ENCODE data around the gene SNX8.
A peak's percentile ranks its signal among the peaks of the same experiment; 100 is the strongest.
"Not testable (repeated sequence)": the region's sequence is repeated elsewhere in the genome, so short reads cannot be mapped to it uniquely, and the experiment has no call there.

Gene SNX8

GRCh38 chr7:2289621-2290020 lies 24.6 kb downstream of the SNX8 start:
- DNase-seq, result no peak

GRCh38 chr7:2289111-2289586 lies 25.1 kb downstream of the SNX8 start:
- DNase-seq, result no peak

- no peak for DNase-seq
Measured at GRCh38 chr7:2288503-2288902, 25.7 kb downstream of the SNX8 start.

- DNase-seq, result no peak
Measured at GRCh38 chr7:2287745-2288144, 26.5 kb downstream of the SNX8 start.

DNA sequence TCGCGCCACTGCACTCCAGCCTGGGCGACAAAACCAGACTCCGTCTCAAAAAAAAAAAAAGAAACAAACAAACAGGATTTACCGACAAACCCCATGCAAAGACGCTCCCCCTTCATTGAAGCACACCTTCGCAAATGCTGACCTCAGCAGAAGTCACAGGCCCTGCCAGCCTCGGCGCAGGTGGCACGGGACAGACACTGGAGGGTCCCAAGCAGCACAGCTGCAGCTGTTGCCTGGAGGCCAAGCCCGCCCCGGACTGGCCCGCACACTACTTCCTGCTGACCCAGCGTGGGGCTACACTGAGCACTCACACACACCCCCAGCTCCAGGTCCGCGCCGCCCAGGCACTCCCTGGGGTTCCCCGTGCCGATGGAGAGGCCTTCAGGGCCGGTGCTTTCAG lies 31.2 kb downstream of the SNX8 start:
- no peak for DNase-seq

GRCh38 chr7:2282185-2282751 lies 32.0 kb downstream of the SNX8 start:
- no peak for DNase-seq

GRCh38 chr7:2281541-2281940 lies 32.7 kb downstream of the SNX8 start:
- no peak for DNase-seq

- DNase-seq, result no peak
Measured at GRCh38 chr7:2280424-2280823, 33.8 kb downstream of the SNX8 start.

GRCh38 chr7:2279896-2280295 lies 34.3 kb downstream of the SNX8 start:
- no peak for DNase-seq

DNA sequence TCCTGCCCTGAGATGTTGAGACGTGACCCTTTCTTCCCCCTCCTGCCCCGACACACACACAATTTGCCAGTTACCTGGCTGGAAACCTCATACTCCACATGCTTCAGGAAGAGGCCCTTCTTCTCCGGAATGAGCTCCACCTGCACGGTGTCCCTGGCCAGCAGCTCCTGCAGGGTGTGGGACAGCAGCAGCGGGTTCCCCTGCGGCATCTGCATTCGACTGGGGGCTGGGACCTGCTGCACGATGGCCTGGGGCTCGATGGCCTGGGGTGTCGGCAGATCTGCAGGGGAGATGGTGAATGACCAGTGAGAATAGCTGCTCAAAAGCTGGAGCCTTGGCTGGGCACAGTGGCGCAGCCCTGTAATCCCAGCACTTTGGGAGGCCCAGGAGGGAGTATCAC lies 36.2 kb downstream of the SNX8 start:
- DNase-seq, result no peak

DNA sequence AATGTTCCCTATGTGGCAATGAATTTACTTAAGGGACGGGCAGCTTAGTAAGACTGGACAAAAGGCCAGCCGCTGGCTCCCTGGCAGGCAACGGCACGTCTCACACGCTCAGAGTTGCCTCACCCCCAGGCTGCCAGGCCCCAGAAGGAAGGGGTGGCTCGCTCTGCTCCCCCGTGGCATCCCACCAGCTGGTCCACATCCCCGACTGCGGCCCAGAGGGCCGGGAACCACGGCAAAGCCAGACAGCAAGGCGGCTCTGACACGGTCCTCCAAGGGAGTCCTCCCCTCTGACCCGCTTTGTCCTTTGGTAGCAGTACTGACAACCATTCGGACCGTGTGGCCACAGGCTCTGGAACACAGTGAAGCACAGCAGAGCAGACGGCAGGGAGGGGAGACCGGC lies 38.1 kb downstream of the SNX8 start:
- DNase-seq, result no peak

- DNase-seq, result no peak
Measured at GRCh38 chr7:2275101-2275500, 39.1 kb downstream of the SNX8 start.

DNA sequence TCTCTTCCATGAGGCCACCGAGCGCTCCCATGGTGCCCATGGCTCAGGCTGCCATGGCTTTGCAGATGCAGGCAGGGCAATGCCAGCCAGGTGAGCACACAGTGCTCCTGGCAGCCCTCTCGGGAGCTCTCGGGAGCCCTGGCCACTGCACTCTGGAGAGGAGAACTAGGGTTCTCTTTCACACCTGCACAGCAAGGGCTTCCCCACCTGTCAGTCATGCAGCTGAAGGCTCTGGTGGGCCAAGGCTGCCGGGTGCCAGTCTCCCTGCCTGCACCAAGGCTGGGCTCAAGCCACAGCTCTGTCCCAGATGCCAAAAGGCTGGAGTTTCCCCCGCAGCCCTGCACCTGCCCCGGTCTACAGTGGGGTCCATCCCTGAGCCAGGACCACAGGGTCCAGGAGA lies 39.6 kb downstream of the SNX8 start:
- DNase-seq, result no peak

DNA sequence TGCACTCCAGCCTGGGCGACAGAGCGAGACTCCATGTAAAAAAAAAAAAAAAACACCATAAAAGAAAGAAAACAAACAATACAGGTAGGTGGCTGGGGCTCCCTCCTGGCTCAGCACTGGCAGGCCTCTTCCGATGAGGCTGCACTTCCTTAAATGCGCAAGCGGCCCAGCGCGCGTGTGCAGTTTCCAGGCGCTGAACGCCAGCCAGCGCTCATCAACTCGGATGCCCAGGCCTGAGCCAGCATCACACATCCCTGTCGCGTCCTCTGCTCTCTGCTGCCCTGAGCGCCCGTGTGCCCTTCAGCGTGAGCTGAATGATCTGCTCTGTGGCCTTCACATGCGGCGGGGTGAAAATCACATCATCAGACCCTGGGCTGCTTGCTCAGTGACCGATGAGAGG lies 40.4 kb downstream of the SNX8 start:
- no peak for DNase-seq

- no peak for DNase-seq
Measured at GRCh38 chr7:2272031-2272430, 42.2 kb downstream of the SNX8 start.

DNA sequence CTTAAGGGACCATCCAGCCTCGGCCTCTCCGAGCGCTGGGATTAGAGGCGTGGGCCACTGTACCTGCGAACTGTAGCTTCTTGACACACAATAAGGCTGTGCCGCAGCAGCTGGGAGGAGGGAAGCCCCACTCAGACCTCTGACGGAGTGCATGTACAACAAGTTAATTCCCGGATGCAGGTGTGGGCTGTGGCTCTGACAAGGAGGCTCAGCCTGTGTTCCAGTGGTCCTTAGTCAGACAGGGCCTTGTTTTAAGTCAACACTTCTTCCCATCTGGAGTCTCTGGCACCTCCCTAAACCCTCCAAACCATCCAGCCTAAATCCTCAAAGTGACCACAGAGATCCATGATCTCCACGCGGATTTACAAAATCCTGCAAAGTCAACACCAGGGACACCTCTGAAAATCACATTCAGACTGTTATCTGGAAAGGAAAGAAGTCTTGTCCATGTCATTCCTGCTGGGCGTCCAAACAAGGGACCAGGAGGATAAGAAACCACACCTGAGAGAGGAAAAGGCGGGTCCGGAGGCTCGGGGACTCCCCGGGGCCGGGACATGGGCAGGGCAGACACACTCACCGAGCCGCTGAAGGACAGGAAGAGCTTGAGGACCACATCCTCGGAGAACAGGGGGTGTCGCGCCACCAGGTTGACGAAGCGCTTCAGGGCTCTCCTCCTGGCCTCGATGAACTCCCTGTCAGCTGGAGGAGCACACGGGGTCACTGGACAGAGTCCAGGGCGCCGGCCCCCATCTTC lies 42.8 kb downstream of the SNX8 start:
- DNase-seq, result no peak

DNA sequence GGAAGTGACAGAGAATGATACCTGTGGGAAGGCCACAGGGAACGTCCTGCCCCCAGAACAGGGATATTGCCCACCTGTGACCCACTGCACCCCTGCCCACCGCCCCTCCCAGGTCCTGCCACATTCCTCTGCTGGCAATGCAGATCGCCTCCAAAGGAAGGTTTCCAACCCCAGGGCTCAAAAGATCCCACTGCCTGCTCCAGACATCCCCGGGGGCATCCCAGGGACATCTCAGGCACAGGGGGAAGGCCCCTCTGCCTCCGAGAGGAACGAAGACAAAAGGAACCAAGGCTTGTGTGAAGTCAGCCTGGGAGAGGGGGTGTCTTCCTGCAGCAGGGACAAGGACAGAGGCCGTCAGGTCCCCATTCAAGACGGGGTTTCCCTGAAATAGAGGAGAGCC lies 43.7 kb downstream of the SNX8 start:
- DNase-seq, result no peak

- DNase-seq, result no peak
Measured at GRCh38 chr7:2269991-2270460, 44.2 kb downstream of the SNX8 start.

DNA sequence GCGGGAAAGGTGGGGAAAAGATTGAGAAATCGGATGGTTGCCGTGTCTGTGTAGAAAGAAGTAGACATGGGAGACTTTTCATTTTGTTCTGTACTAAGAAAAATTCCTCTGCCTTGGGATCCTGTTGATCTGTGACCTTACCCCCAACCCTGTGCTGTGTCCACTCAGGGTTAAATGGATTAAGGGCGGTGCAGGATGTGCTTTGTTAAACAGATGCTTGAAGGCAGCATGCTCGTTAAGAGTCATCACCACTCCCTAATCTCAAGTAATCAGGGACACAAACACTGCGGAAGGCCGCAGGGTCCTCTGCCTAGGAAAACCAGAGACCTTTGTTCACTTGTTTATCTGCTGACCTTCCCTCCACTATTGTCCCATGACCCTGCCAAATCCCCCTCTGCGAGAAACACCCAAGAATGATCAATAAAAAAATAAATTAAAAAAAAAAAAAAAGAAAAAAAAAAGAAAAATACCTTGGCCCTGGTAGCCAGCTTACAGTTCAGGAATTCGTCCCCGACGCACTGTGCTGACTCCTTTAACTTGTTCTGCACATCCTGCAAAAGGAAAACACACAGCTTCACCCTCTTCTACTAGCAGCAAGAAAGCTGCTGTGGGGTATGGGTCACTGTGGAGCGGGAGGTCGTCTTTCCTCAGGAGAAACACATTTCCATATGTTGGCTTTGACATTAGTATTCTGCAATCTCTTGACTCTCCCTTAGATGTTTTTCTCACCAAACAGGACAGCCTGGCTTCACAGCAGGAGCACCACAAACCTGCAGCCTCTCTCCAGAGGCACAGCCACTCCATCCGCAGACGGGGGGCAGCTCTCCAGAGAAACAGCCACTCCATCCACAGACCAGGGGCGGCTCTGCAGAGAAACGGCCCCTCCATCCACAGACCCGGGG lies 44.9 kb downstream of the SNX8 start:
- DNase-seq, result not testable (repeated sequence)

- peak; percentile 73 for DNase-seq
Measured at GRCh38 chr7:2266911-2267310, 47.3 kb downstream of the SNX8 start.

GRCh38 chr7:2264158-2264557 lies 50.1 kb downstream of the SNX8 start:
- DNase-seq, result no peak

DNA sequence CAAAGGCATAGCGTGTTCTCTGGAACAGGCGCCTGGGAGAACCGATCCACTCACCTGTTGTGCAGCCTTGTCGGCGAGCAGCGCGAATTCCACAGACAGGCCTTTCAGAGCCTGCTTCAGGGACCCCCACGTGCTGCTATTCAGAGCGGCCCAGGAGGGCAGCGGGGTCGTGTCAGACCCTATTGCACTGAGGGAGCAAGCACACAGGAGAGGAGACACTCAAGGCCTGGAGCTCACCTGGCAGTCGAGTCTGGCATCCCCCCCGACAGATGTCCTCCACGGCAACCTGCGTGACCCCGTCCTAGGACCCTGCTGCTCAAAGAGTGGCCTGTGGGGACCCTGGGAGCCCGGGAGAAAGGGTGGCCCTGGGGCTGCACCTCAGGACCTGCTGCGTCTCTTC lies 51.1 kb downstream of the SNX8 start:
- no peak for DNase-seq

- DNase-seq, result peak; percentile 61
Measured at GRCh38 chr7:2261611-2262010, 52.6 kb downstream of the SNX8 start.

DNA sequence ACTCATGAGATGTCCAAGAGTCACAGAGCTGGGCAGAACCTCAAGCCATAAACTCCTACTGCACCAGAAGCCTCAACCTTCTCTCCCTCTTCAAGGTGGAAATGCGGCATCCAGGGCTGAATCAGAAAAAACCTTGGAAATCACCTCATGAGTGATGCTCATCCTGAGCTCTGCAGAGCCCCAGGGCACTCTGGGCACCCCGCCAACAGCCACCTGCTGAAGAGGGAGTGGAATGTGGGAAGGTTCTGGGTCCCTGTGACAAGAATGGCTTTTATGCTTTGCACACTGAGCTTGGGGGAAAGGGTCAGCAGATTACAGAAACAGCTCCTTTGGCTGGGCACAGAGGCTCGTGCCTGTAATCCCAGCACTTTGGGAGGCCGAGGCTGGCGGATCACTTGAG lies 53.4 kb downstream of the SNX8 start:
- DNase-seq, result no peak
